Skin of body (tissue), 2 donors: ENCODE measurements around the gene PLEK. TPM values are rescaled to one million over a fixed set of nuclear protein-coding genes. Genes with fewer than 3 reads are reported as not detected.
A peak's percentile ranks its signal among the peaks of the same experiment; 100 is the strongest.
"Not testable (repeated sequence)": the region's sequence is repeated elsewhere in the genome, so short reads cannot be mapped to it uniquely, and the experiment has no call there.

Source experiments
- DNase-seq: peaks from one replicate; lab custom pipeline; 2025; lab: John Stamatoyannopoulos, UW
- total RNA-seq: library from RNA; depleted of rRNA; stranded (reverse); fragments of >200 nt; gene quantifications from one replicate; pipeline ENCODE4 v1.2.3, GENCODE V29; 2014

The PLEK gene
- total RNA-seq, 1 donor from 2014 or later = 12.8 TPM

GRCh38 chr2:68438455-68439303, 73.6 kb downstream of the PLEK start:
- DNase-seq = no peak

DNA sequence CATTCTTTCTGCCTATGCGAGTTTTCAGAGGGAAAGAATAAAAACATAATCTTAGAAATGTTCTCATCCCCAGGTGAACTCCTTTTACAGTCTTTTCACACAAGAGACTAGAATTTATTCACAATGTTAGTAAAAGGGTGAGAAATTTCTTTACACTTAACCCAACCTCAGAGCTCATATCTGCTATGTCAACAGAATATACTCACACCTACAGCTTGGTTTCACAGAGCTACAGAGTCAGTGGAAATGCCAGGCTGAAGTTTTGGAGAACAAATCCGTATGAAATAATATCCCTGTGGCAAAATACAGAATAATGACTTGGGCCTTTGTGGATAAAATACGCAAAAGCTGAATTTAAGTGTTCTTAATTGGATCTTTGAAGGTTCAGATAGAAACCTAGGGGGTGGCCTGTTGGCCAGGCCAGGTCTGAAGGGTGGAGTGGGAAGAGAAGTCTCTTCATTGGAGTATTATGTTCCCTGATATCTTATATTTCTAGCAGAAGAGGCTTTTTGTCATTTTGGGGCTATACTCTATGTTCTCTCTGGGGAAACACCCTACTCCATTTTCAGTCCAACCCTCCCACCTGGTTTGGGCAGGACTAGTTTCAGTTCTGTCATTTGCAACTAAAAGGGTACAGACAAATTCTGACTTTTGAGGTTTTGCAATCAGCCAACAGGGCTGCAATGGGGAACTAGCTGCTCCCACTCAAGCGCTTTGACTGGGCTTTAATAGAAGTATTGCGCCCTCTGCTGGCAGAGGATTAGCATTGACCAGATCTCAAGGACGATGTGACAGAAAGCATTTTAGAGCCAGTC, 76.3 kb downstream of the PLEK start:
- peak; percentile 72 for DNase-seq

DNA sequence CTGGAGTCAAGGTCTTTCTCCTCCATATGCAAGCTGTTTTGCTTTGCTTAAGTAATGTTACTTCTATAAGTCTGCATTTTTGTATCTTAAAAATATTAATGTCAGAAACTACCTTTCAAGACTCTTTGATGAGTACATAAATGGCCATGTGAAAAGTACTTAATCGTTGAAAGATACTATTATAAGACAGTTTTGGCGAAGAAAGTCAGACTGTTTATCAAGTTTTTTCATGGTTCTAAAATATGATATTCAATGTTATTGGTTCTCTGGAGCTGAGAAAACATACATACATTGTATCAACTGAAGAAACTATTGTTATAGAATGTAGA, 76.9 kb downstream of the PLEK start:
- no peak for DNase-seq

- DNase-seq = not testable (repeated sequence)
Observed at GRCh38 chr2:68446425-68446824, 81.3 kb downstream of the PLEK start.

Other genes with a start within 250 kb of the PLEK start
- 13.1 TPM for gene PNO1, start 207.4 kb upstream of the PLEK start, total RNA-seq
- 46.0 TPM for gene PPP3R1, start 112.8 kb upstream of the PLEK start, total RNA-seq
- gene CNRIP1, start 45.3 kb upstream of the PLEK start, total RNA-seq = 15.3 TPM
- 0.79 TPM for gene FBXO48, start 102.0 kb downstream of the PLEK start, total RNA-seq
- gene APLF, start 102.3 kb downstream of the PLEK start, total RNA-seq = 10.0 TPM